ENCODE data around the gene MCTP2.
"Not testable (repeated sequence)": the region's sequence is repeated elsewhere in the genome, so short reads cannot be mapped to it uniquely, and the experiment has no call there.

Gene MCTP2

GRCh38 chr15:94235646-94236045 is 4.3 kb downstream of the MCTP2 start:
- no peak for DNase-seq

GRCh38 chr15:94236608-94237007 is 5.2 kb downstream of the MCTP2 start:
- DNase-seq, result no peak

- no peak for DNase-seq
Observed at GRCh38 chr15:94237903-94238302, 6.5 kb downstream of the MCTP2 start.

GRCh38 chr15:94238539-94239118 is 7.3 kb downstream of the MCTP2 start:
- DNase-seq, result no peak

- no peak for DNase-seq
Observed at GRCh38 chr15:94239474-94239873, 8.1 kb downstream of the MCTP2 start.

GRCh38 chr15:94240480-94240879 is 9.1 kb downstream of the MCTP2 start:
- no peak for DNase-seq

- no peak for DNase-seq
Observed at GRCh38 chr15:94242257-94242656, 10.9 kb downstream of the MCTP2 start.

GRCh38 chr15:94243003-94243402 is 11.6 kb downstream of the MCTP2 start:
- DNase-seq, result not testable (repeated sequence)

- no peak for DNase-seq
Observed at GRCh38 chr15:94243418-94243817, 12.1 kb downstream of the MCTP2 start.

- no peak for DNase-seq
Observed at GRCh38 chr15:94246016-94246415, 14.7 kb downstream of the MCTP2 start.

GRCh38 chr15:94247789-94248638 is 16.7 kb downstream of the MCTP2 start:
- no peak for DNase-seq

GRCh38 chr15:94250801-94251200 is 19.4 kb downstream of the MCTP2 start:
- no peak for DNase-seq

- no peak for DNase-seq
Observed at GRCh38 chr15:94252223-94252766, 20.9 kb downstream of the MCTP2 start.

- no peak for DNase-seq
Observed at GRCh38 chr15:94252906-94253491, 21.6 kb downstream of the MCTP2 start.

- no peak for DNase-seq
Observed at GRCh38 chr15:94253742-94254141, 22.4 kb downstream of the MCTP2 start.

- DNase-seq, result no peak
Observed at GRCh38 chr15:94255540-94255939, 24.2 kb downstream of the MCTP2 start.

GRCh38 chr15:94256511-94256910 is 25.1 kb downstream of the MCTP2 start:
- DNase-seq, result no peak

- not testable (repeated sequence) for DNase-seq
Observed at GRCh38 chr15:94257776-94258175, 26.4 kb downstream of the MCTP2 start.

GRCh38 chr15:94258246-94258645 is 26.9 kb downstream of the MCTP2 start:
- peak; percentile 73 for DNase-seq

GRCh38 chr15:94259121-94259751 is 27.9 kb downstream of the MCTP2 start:
- DNase-seq, result no peak

GRCh38 chr15:94259863-94260262 is 28.5 kb downstream of the MCTP2 start:
- DNase-seq, result no peak

- DNase-seq, result no peak
Observed at GRCh38 chr15:94262201-94262600, 30.8 kb downstream of the MCTP2 start.
